MCF 10A (cell line): ENCODE measurements around the gene MAP3K19. TPM values are rescaled to one million over a fixed set of nuclear protein-coding genes. Genes with fewer than 3 reads are reported as not detected.
A peak's percentile ranks its signal among the peaks of the same experiment; 100 is the strongest.

Experiments used
- BruUV-seq: library from RNA; stranded (reverse); fragments of 400-500 nt; replicated peaks from 2 replicates; lab custom pipeline; 2021; lab: Mats Ljungman, UMichigan
- CTCF ChIA-PET: fragments of 300-600 bp; sonication (Branson Sonifier 250); formaldehyde crosslinking; extraction: SDS; loops from one replicate; lab custom pipeline; 2021; ENCODE audit warnings: antibody characterized with exemption, inconsistent platforms; lab: Yijun Ruan, JAX
- POLR2A ChIA-PET: fragments of 300-600, 350-650 bp; sonication (Branson Sonifier 250); formaldehyde crosslinking; extraction: SDS; loops from one replicate; lab custom pipeline; 2020; ENCODE audit warnings: antibody characterized with exemption, inconsistent platforms; lab: Yijun Ruan, JAX
- DNase-seq: peaks from one replicate; pipeline ENCODE4 v3.0.0-alpha.2; 2018; ENCODE audit not compliant: unreplicated experiment
- H3K27ac Mint-ChIP-seq: one replicate; pipeline ENCODE4 v1.8.0; 2022; ENCODE audit warnings: mild to moderate bottlenecking, low read depth, mixed read lengths; ENCODE audit not compliant: unreplicated experiment
- H3K27me3 Mint-ChIP-seq: one replicate; pipeline ENCODE4 v1.8.0; 2022; ENCODE audit warnings: mixed read lengths; ENCODE audit not compliant: insufficient read depth, unreplicated experiment
- H3K36me3 Mint-ChIP-seq: one replicate; pipeline ENCODE4 v1.8.0; 2022; ENCODE audit warnings: mild to moderate bottlenecking, moderate library complexity, mixed read lengths; ENCODE audit not compliant: insufficient read depth, unreplicated experiment
- H3K4me1 Mint-ChIP-seq: one replicate; pipeline ENCODE4 v1.8.0; 2022; ENCODE audit warnings: mixed read lengths; ENCODE audit not compliant: insufficient read depth, unreplicated experiment
- H3K4me3 Mint-ChIP-seq: one replicate; pipeline ENCODE4 v1.8.0; 2022; ENCODE audit warnings: mild to moderate bottlenecking, moderate library complexity, mixed read lengths; ENCODE audit not compliant: unreplicated experiment
- H3K9me3 Mint-ChIP-seq: one replicate; pipeline ENCODE4 v1.8.0; 2022; ENCODE audit warnings: mixed read lengths; ENCODE audit not compliant: unreplicated experiment
- CTCF ChIP-seq: fragments of 200-600 bp; IDR thresholded peaks from one replicate; pipeline ENCODE4 v1.8.0; 2022; ENCODE audit warnings: antibody characterized with exemption, mild to moderate bottlenecking; ENCODE audit not compliant: unreplicated experiment
- intact Hi-C: fragments of 100-400 bp; cut with micrococcal nuclease; formaldehyde crosslinking; loops from 2 replicates; pipeline ENCODE4 v1.14.1; 2022
- total RNA-seq: library from RNA; stranded (reverse); gene quantifications from 2 replicates; pipeline ENCODE4 v1.2.3, GENCODE V29; 2022

The MAP3K19 gene
- total RNA-seq, 1 experiment from 2014 or later: not detected

- no peaks in the 10 kb centered on the region for H3K27me3 Mint-ChIP-seq
- peak overlapping the region; percentile 100 for H3K4me3 Mint-ChIP-seq
- BruUV-seq: no TSS peak
- TF ChIP-seq CTCF: no peak
- H3K36me3 Mint-ChIP-seq: peaks cover 24% of the 10 kb centered on the region
- DNase-seq: peak; percentile 44
- intact Hi-C loops: loop anchor here (5.0 kb wide), 2 partner anchors 613 to 802 kb away; partner anchors contain the start of genes R3HDM1 and ZRANB3
- POLR2A ChIA-PET: interaction anchor here (0.6 to 1.7 kb wide), 6 partner anchors 8 to 1029 kb away, joined by 3 to 18 read pairs (median 4); partner anchors contain the start of genes R3HDM1 and ZRANB3
- no peaks in the 10 kb centered on the region for H3K9me3 Mint-ChIP-seq
- CTCF ChIA-PET: interaction anchor here (0.6 kb wide), 2 partner anchors 13 to 21 kb away, joined by 3 read pairs; no protein-coding TSS in a partner anchor
- H3K27ac Mint-ChIP-seq: peak overlapping the region; percentile 100
- H3K4me1 Mint-ChIP-seq: peaks cover 18% of the 10 kb centered on the region
Observed at GRCh38 chr2:134919341-134920210, 127.7 kb downstream of the MAP3K19 start.

DNA sequence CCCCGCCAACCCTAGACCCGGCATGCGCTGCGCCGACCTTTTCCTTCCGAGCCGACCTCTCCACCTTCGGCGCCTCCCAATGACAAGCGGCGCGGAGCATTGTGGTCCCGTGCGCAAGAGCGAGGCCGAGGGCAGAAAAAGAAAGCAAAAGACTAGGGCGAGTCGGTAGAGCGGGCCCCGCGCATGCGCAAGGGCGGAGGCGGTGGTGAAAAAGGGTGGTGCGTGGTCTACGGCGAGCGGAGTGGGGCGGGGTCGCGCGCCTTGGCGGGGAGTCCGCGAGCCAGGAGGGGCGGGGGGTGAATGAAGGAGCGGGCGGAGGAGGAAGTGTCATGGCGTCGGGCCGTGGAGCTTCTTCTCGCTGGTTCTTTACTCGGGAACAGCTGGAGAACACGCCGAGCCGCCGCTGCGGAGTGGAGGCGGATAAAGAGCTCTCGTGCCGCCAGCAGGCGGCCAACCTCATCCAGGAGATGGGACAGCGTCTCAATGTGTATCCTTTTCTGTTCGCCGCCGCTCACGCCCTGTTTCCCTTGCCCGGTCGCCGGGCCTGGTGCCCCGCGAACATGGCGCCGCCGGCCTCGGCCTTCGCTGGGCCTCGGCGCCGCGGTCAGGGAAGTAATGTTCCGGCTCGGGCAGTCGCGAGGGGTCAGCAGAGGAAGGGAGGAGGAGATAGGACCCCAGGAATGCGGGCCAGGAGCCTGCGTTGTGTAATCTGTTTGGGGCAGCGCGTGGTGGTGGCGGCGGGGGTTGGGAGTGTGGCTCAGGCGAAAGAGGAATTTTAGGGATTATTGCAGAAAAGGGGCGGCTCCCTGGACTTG lies 128.5 kb downstream of the MAP3K19 start, which contains the start of gene CCNT2:
TSS of gene CCNT2 (plus strand) at position 297 of the 815 bp plus-strand sequence. CDS start at position 330, 33 bp downstream.
- H3K4me1 Mint-ChIP-seq: peaks cover 12% of the 10 kb centered on the region
- ChIA-PET POLR2A (interaction anchor here (0.6 to 2.6 kb wide), 10 partner anchors 8 to 1030 kb away, joined by 3 to 18 read pairs (median 4); partner anchors contain the start of genes R3HDM1, RAB3GAP1 and ZRANB3), CTCF (interaction anchor here (0.6 kb wide), 1 partner anchor 13 kb away, joined by 3 read pairs; no protein-coding TSS in a partner anchor)
- H3K9me3 Mint-ChIP-seq: no peaks in the 10 kb centered on the region
- peak within 1 kb of the TSS; percentile 100 for H3K27ac Mint-ChIP-seq
- no peaks in the 10 kb centered on the region for H3K27me3 Mint-ChIP-seq
- H3K4me3 Mint-ChIP-seq: peak within 1 kb of the TSS; percentile 100
- peaks cover 19% of the 10 kb centered on the region for H3K36me3 Mint-ChIP-seq
- peak; percentile 99 for DNase-seq
- TF ChIP-seq CTCF: no peak
- intact Hi-C loops: loop anchor here (5.0 kb wide), 2 partner anchors 614 to 801 kb away; partner anchors contain the start of genes R3HDM1 and ZRANB3
- TSS peak; percentile 45 for BruUV-seq

DNA sequence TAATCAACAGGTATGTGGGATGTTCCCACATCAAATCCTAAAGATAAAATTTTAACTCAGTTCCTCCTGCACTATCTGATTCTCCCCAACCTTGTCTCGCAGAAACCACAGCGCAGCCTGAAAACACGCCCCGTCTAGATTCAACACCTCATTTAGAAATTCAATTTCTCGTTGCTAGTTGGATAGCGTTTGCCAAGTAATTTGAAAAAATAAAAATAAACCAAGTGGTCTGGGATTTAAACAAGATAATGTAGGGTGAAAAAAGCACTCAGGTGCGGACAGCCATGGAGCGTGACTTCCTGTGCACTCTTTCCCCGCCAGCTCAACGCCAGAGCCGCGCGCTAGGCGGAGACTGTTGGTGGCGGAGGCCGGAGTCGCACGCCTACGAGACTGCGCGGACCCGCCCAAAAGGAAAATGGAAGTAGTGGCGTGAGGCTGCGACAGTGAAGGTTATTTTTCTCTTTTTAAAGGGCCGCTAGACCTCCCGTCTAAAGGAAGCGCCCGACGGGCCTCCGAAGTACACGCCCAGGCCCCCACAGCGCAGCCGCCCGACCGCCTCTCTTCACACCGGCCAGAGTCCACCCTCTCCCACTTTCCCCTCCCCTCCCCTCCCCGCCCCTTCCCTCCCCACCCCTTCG lies 129.2 kb downstream of the MAP3K19 start:
- ChIA-PET CTCF (interaction anchor here (0.9 to 1.5 kb wide), 2 partner anchors 457 to 826 kb away, joined by 3 to 5 read pairs; no protein-coding TSS in a partner anchor), POLR2A (interaction anchor here (0.6 to 2.6 kb wide), 17 partner anchors 9 to 1318 kb away, joined by 3 to 18 read pairs (median 4); partner anchors contain the start of genes R3HDM1, RAB3GAP1 and ZRANB3)
- H3K27me3 Mint-ChIP-seq: no peaks in the 10 kb centered on the region
- peaks cover 5% of the 10 kb centered on the region for H3K9me3 Mint-ChIP-seq
- H3K27ac Mint-ChIP-seq: peak overlapping the region; percentile 100
- intact Hi-C loops: loop anchor here (5.0 kb wide), 2 partner anchors 614 to 801 kb away; partner anchors contain the start of genes R3HDM1 and ZRANB3
- H3K36me3 Mint-ChIP-seq: peaks cover 19% of the 10 kb centered on the region
- BruUV-seq: TSS peak; percentile 85
- H3K4me1 Mint-ChIP-seq: peaks cover 11% of the 10 kb centered on the region
- DNase-seq: no peak
- H3K4me3 Mint-ChIP-seq: peak overlapping the region; percentile 100
- peak; percentile 14 for TF ChIP-seq CTCF
